Measurements from ENCODE around the gene PIGA.

Gene PIGA

GRCh38 chrX:15322072-15322471 is 13.3 kb downstream of the PIGA start:
- H3K4me3 ChIP-seq (ENCODE audit: low read depth, low read length): no peak overlapping the region
- no peak for DNase-seq (ENCODE audit: low read depth)
- TF ChIP-seq CTCF (IDR thresholded peaks at IDR 0.05; ENCODE audit: control insufficient read depth, extremely low read depth, insufficient read depth): no peak

- H3K4me3 ChIP-seq (ENCODE audit: low read depth, low read length): no peak overlapping the region
- TF ChIP-seq CTCF (IDR thresholded peaks at IDR 0.05; ENCODE audit: control insufficient read depth, extremely low read depth, insufficient read depth): no peak
- DNase-seq (ENCODE audit: low read depth): no peak
These were observed 13.9 kb downstream of the PIGA start for GRCh38 chrX:15321447-15321846.

- no peak overlapping the region for H3K4me3 ChIP-seq (ENCODE audit: low read depth, low read length)
- DNase-seq (ENCODE audit: low read depth): no peak
- TF ChIP-seq CTCF (IDR thresholded peaks at IDR 0.05; ENCODE audit: control insufficient read depth, extremely low read depth, insufficient read depth): no peak
These were observed 15.0 kb downstream of the PIGA start for GRCh38 chrX:15320297-15320696.

- DNase-seq (ENCODE audit: low read depth): no peak
- TF ChIP-seq CTCF (IDR thresholded peaks at IDR 0.05; ENCODE audit: control insufficient read depth, extremely low read depth, insufficient read depth): no peak
- H3K4me3 ChIP-seq (ENCODE audit: low read depth, low read length): no peak overlapping the region
These were observed 16.2 kb downstream of the PIGA start for GRCh38 chrX:15319075-15319474.

- no peak within 1 kb of the TSS for H3K4me3 ChIP-seq (ENCODE audit: low read depth, low read length)
- DNase-seq (ENCODE audit: low read depth): no peak
- TF ChIP-seq CTCF (IDR thresholded peaks at IDR 0.05; ENCODE audit: control insufficient read depth, extremely low read depth, insufficient read depth): no peak
These were observed 19.8 kb downstream of the PIGA start, which contains the start of gene ASB11 for GRCh38 chrX:15315509-15315908. ASB11 (minus strand) TSS chrX:15315640; CDS start chrX:15315605, 35 bp downstream.

GRCh38 chrX:15314472-15314871 is 20.9 kb downstream of the PIGA start:
- DNase-seq (ENCODE audit: low read depth): no peak
- no peak overlapping the region for H3K4me3 ChIP-seq (ENCODE audit: low read depth, low read length)
- no peak for TF ChIP-seq CTCF (IDR thresholded peaks at IDR 0.05; ENCODE audit: control insufficient read depth, extremely low read depth, insufficient read depth)

- no peak for DNase-seq (ENCODE audit: low read depth)
- no peak for TF ChIP-seq CTCF (IDR thresholded peaks at IDR 0.05; ENCODE audit: control insufficient read depth, extremely low read depth, insufficient read depth)
- H3K4me3 ChIP-seq (ENCODE audit: low read depth, low read length): no peak overlapping the region
These were observed 24.2 kb downstream of the PIGA start for GRCh38 chrX:15311119-15311518.
